HG02981 (cell line): ENCODE results near the gene CELF5.

ENCODE experiments used
- ATAC-seq: cut with Tn5 transposase; IDR thresholded peaks from one replicate; pipeline ENCODE4 v1.9.1; 2021; ENCODE audit warnings: mild to moderate bottlenecking, moderate library complexity; ENCODE audit not compliant: unreplicated experiment

CELF5 gene

GRCh38 chr19:3270902-3271301 is 46.4 kb downstream of the CELF5 start:
- ATAC-seq, result no peak

GRCh38 chr19:3272401-3272931 is 48.0 kb downstream of the CELF5 start:
- no peak for ATAC-seq

- ATAC-seq, result no peak
Measured at GRCh38 chr19:3272952-3273351, 48.5 kb downstream of the CELF5 start.

GRCh38 chr19:3274245-3274941 is 49.9 kb downstream of the CELF5 start:
- ATAC-seq, result no peak

- ATAC-seq, result no peak
Measured at GRCh38 chr19:3274942-3275582, 50.6 kb downstream of the CELF5 start.

GRCh38 chr19:3275583-3276340 is 51.3 kb downstream of the CELF5 start:
- no peak for ATAC-seq

GRCh38 chr19:3276341-3276799 is 51.9 kb downstream of the CELF5 start:
- ATAC-seq, result no peak

- no peak for ATAC-seq
Measured at GRCh38 chr19:3277649-3278048, 53.2 kb downstream of the CELF5 start.

- no peak for ATAC-seq
Measured at GRCh38 chr19:3278294-3278693, 53.8 kb downstream of the CELF5 start.

- ATAC-seq, result no peak
Measured at GRCh38 chr19:3278749-3279148, 54.3 kb downstream of the CELF5 start.

- no peak for ATAC-seq
Measured at GRCh38 chr19:3279306-3279705, 54.8 kb downstream of the CELF5 start.

GRCh38 chr19:3281026-3281425 is 56.6 kb downstream of the CELF5 start:
- no peak for ATAC-seq

GRCh38 chr19:3282155-3282554 is 57.7 kb downstream of the CELF5 start:
- no peak for ATAC-seq

GRCh38 chr19:3282564-3282963 is 58.1 kb downstream of the CELF5 start:
- no peak for ATAC-seq

- no peak for ATAC-seq
Measured at GRCh38 chr19:3283246-3283751, 58.8 kb downstream of the CELF5 start.

- ATAC-seq, result no peak
Measured at GRCh38 chr19:3283886-3284657, 59.6 kb downstream of the CELF5 start.

GRCh38 chr19:3284759-3285646 is 60.5 kb downstream of the CELF5 start:
- no peak for ATAC-seq

GRCh38 chr19:3285647-3286176 is 61.3 kb downstream of the CELF5 start:
- ATAC-seq, result no peak

GRCh38 chr19:3287814-3288213 is 63.4 kb downstream of the CELF5 start:
- no peak for ATAC-seq
